GM13977 (cell line): Measurements from ENCODE around the gene CCDC188.

ENCODE experiments used
- DNase-seq: peaks from one replicate; pipeline ENCODE4 v3.0.0; 2012; ENCODE audit warnings: low spot score
- in situ Hi-C: fragments of 300-500 bp; cut with MboI; formaldehyde crosslinking; loops from one replicate; pipeline ENCODE4 v1.12.0; 2022; ENCODE audit warnings: low sequenced_read_pairs, low pct_unique_long_range_greater_than_20kb, mixed read lengths, inconsistent platforms; ENCODE audit not compliant: unreplicated experiment
- TF ChIP-seq, protein P1 (sequence below): IDR thresholded peaks from 2 replicates; pipeline ENCODE4 v1.5.1; 2012; ENCODE audit warnings: mild to moderate bottlenecking, control low read depth; ENCODE audit not compliant: insufficient read depth; ENCODE audit errors: extremely low read depth, missing control alignments

The CCDC188 gene

GRCh38 chr22:20123366-20124082, 27.3 kb downstream of the CCDC188 start:
- TF ChIP-seq, protein P1, sequence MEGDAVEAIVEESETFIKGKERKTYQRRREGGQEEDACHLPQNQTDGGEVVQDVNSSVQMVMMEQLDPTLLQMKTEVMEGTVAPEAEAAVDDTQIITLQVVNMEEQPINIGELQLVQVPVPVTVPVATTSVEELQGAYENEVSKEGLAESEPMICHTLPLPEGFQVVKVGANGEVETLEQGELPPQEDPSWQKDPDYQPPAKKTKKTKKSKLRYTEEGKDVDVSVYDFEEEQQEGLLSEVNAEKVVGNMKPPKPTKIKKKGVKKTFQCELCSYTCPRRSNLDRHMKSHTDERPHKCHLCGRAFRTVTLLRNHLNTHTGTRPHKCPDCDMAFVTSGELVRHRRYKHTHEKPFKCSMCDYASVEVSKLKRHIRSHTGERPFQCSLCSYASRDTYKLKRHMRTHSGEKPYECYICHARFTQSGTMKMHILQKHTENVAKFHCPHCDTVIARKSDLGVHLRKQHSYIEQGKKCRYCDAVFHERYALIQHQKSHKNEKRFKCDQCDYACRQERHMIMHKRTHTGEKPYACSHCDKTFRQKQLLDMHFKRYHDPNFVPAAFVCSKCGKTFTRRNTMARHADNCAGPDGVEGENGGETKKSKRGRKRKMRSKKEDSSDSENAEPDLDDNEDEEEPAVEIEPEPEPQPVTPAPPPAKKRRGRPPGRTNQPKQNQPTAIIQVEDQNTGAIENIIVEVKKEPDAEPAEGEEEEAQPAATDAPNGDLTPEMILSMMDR, result no peak
- in situ Hi-C loops, result no loop called here
- DNase-seq, result no peak

DNA sequence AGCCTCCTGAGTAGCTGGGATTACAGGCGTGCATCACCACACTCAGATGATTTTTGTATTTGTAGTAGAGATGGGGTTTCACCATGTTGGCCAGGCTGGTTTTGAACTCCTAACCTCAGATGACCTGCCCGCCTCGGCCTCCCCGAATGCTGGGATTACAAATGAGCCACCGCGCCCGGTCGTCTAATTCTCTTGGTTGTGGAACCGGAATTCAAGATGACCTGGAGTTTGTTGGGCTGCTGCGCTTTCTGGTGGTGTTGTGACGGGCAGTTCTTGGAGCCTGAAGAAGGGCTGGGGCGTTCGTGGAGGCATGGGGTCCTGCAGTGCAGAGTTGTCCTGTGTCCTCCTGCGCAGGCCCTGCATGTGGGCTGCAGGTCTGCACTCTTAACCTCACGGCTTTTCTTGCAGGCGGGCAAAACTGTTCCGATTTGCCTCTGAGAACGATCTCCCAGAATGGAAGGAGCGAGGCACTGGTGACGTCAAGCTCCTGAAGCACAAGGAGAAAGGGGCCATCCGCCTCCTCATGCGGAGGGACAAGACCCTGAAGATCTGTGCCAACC, 28.9 kb downstream of the CCDC188 start:
- DNase-seq, result no peak
- in situ Hi-C loops, result no loop called here
- TF ChIP-seq, protein P1, result no peak

- TF ChIP-seq, protein P1, result no peak
- in situ Hi-C loops, result no loop called here
- no peak for DNase-seq
Measured at GRCh38 chr22:20118300-20119020, 32.4 kb downstream of the CCDC188 start.

DNA sequence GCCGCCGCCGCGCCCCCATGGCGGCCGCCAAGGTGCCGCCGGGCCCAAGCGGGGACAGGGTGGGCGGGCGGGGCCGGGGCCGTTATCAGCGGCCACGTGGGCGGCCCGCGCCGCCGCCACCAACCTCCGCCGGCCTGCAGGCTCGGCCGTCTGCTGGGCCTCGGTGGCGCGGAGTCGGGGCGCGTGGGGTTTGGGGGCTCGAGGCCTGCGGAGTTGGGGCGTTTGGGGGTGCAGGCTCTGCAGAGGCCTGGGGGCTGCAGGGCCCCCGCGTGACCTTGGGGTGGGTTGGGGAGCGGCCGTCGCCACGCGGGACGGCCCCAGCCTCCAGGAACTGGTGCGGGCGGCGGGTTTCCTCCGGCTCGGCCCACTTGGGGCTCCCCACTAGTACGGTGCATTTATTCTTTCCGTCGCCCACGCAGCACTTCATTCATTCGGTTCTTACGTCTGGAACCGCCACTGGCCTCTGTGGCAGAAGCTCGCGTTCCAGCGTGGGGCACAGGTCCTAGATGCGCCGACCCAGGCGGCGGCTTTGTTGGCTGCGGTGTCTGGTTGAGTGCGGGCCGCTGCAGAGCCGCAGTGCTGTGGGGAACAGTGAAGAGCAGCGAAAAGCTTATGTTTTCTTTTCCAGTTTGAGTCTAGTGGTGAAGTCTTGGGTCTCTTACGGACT, 33.1 kb downstream of the CCDC188 start:
- peak; percentile 79 for DNase-seq
- in situ Hi-C loops, result no loop called here
- TF ChIP-seq, protein P1, result no peak

DNA sequence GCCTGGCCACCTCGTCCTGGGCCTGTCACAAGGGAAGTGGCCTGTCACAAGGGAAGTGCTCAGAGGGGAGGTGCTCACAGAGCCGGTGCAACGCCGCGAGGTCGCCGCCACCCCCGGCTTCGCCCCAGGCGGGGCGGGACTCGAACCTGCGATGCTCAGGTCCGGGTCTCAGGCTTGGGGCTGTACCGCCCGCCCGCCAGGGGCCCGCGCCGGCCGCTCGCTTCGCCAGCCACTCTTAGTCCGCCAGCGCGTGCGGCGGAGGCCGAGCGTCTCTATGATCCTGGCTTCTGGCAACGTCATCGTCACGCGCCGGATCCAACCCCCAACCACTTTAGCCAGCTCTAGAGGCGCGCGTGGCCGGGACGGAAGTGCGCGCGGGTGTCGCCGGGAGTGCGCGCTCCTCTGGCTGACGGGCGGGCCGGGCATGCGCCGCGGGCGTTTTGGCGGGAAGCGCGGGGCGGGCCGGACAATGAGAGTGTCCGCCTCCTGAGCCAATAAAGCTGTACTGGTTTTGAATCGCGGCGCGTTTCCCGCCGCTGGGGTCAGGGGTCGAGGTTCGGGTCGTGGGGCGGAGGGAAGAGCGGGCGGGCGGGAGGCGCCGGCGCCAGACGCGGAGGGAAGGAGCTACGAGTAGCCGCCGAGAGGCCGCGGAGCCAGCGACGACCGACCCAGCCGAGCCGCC, 33.8 kb downstream of the CCDC188 start, which contains the start of gene TRMT2A:
Gene TRMT2A (minus strand): TSS at position 276 of the 682 bp plus-strand sequence. CDS start 320 bp downstream, outside the sequence.
- TF ChIP-seq, protein P1, result peak; percentile 38
- peak; percentile 100 for DNase-seq
- in situ Hi-C loops, result no loop called here
